Measurements from ENCODE around the gene KRT71.
"Not testable (repeated sequence)": the region's sequence is repeated elsewhere in the genome, so short reads cannot be mapped to it uniquely, and the experiment has no call there.

The KRT71 gene

GRCh38 chr12:52598966-52599365 lies 46.0 kb upstream of the KRT71 start:
- no peak for TF ChIP-seq CTCF (IDR thresholded peaks at IDR 0.05; ENCODE audit: low read depth, low read length, missing control alignments)
- no peak for DNase-seq (ENCODE audit: extremely low read depth, low read depth)
- no peak overlapping the region for H3K4me3 ChIP-seq (replicated peaks; ENCODE audit: low read depth, low read length)

- H3K4me3 ChIP-seq (replicated peaks; ENCODE audit: low read depth, low read length); DNase-seq (ENCODE audit: extremely low read depth, low read depth): not testable (repeated sequence)
These were observed 41.3 kb upstream of the KRT71 start for GRCh38 chr12:52594237-52594636.

GRCh38 chr12:52591521-52591920 lies 38.6 kb upstream of the KRT71 start:
- no peak for TF ChIP-seq CTCF (IDR thresholded peaks at IDR 0.05; ENCODE audit: low read depth, low read length, missing control alignments)
- no peak for DNase-seq (ENCODE audit: extremely low read depth, low read depth)
- H3K4me3 ChIP-seq (replicated peaks; ENCODE audit: low read depth, low read length), result no peak overlapping the region

- TF ChIP-seq CTCF (IDR thresholded peaks at IDR 0.05; ENCODE audit: low read depth, low read length, missing control alignments), result no peak
- DNase-seq (ENCODE audit: extremely low read depth, low read depth), result no peak
- H3K4me3 ChIP-seq (replicated peaks; ENCODE audit: low read depth, low read length), result no peak overlapping the region
These were observed 37.1 kb upstream of the KRT71 start for GRCh38 chr12:52590021-52590420.

- H3K4me3 ChIP-seq (replicated peaks; ENCODE audit: low read depth, low read length), result no peak overlapping the region
- DNase-seq (ENCODE audit: extremely low read depth, low read depth), result no peak
- TF ChIP-seq CTCF (IDR thresholded peaks at IDR 0.05; ENCODE audit: low read depth, low read length, missing control alignments), result no peak
These were observed 34.6 kb upstream of the KRT71 start for GRCh38 chr12:52587563-52587962.

GRCh38 chr12:52585946-52586345 lies 33.0 kb upstream of the KRT71 start:
- no peak for TF ChIP-seq CTCF (IDR thresholded peaks at IDR 0.05; ENCODE audit: low read depth, low read length, missing control alignments)
- DNase-seq (ENCODE audit: extremely low read depth, low read depth), result no peak
- H3K4me3 ChIP-seq (replicated peaks; ENCODE audit: low read depth, low read length), result no peak overlapping the region

GRCh38 chr12:52585066-52585465 lies 32.1 kb upstream of the KRT71 start:
- H3K4me3 ChIP-seq (replicated peaks; ENCODE audit: low read depth, low read length), result no peak overlapping the region
- TF ChIP-seq CTCF (IDR thresholded peaks at IDR 0.05; ENCODE audit: low read depth, low read length, missing control alignments), result no peak
- no peak for DNase-seq (ENCODE audit: extremely low read depth, low read depth)

All from HFF-Myc (cell line).